NCI-H1930 (cell line): Measurements from ENCODE around the gene CDH18.
"Not testable (repeated sequence)": the region's sequence is repeated elsewhere in the genome, so short reads cannot be mapped to it uniquely, and the experiment has no call there.

Source experiments
- DNase-seq, 2 experiments: peaks; one replicate each; lab custom pipeline; 2025; lab: John Stamatoyannopoulos, UW

The CDH18 gene

DNA sequence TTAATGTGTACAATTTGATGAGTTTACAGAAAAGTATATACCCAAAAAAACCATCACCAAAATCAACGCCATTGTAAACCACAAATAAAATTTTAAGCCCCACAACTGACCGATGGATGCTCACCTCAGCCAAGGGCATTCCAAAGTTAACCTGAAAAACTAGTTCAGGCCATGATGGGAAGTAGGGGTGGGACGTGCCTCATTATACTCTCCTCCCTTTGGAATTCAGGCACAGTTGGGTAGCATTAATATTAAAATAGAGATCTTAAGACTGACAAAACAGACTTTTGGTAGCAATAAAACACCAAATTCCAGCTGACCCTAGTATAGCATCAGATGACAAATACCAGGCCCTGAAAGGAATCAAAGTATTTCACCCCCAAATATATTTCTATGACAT lies 129.0 kb downstream of the CDH18 start:
- no peak for DNase-seq

- DNase-seq = no peak
Measured at GRCh38 chr5:19855931-19856330, 132.1 kb downstream of the CDH18 start.

GRCh38 chr5:19855453-19855852 lies 132.5 kb downstream of the CDH18 start:
- DNase-seq = no peak

DNA sequence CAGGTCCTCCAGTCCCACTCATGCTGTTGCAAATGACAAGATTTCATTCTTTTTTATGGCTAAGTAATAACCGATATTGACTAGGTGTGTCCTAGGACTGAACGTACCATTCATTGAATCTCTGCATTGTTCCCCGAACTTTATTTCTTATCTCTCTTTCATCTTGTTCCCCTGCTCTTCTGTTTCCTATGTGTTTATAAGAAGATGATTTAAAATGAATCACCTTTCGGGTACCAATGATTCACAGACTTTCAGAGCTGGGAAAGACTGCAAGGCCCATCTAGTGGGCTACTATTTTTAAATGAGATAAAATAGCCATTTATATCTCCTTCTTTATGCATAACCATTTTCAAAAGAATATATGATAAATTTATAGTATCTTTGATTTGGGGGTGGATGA lies 133.0 kb downstream of the CDH18 start:
- no peak for DNase-seq

GRCh38 chr5:19853616-19854240 lies 134.3 kb downstream of the CDH18 start:
- DNase-seq = no peak

DNA sequence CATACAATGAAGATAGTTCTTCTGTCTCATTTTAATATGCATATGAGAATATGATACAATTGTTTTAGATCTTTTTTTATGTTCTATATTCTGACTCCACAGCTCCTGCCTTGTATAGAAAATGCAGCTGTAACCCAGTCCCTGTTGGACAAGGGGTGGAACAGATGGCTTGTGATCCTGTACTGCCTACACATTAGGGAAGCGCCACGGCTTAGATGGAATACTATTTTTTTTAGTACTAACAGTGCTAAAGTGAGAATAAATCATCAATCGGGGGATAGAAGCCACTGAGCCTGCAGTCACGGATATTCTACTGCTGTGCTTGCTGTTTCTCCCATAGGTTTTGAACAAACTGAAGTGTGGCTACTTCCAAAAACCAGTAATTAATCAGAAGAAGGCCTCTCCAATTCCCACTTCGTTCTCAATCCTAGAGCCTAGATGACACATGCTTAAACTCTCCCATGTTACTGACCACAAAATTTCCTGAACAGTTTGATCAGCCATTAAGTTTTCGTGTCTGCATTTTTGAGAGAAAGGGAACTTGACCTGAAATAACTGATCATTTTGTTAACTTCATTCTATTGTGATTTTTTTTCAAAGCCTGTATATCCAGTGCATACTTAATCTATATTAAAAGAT lies 150.3 kb downstream of the CDH18 start:
- no peak for DNase-seq

- no peak for DNase-seq
Measured at GRCh38 chr5:19835442-19835841, 152.6 kb downstream of the CDH18 start.

- DNase-seq = not testable (repeated sequence)
Measured at GRCh38 chr5:19812720-19813119, 175.3 kb downstream of the CDH18 start.

DNA sequence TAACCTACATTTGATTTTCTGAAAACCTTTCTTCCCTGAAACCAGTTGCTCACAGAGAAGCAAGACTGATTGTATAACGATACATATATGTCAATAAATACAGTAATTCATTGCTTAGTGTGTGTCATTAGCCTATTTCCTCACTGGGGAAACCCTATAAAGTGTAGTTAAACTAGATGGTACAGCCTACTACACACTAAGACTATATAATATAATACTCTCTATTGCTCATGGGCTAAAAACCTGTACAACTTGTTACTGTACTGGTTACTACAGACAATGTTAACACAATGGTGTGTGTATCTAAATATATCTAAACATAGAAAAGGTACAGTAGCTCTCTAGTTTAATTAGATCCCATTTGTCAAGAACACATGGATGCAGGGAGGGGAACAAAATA lies 181.2 kb downstream of the CDH18 start:
- DNase-seq = no peak

DNA sequence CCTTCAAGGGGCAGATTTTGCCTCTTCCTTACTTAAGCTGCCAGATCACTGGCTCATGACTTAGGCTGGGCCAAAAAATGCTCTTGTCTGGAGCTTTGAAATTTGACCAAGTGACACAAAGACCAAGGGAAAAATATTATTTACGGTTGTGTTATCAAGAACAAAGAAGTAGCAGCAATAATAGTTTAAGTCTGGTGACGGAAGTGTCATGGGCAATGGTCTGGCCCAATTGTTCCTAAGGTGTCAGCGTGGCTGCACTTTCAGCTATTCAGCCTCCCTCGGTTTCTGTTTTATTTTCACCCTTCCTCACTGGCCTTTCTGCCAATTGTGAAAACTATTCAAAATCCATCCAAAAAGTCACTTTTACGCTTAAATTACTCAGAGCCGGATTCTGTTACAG lies 185.3 kb downstream of the CDH18 start:
- DNase-seq = no peak

DNA sequence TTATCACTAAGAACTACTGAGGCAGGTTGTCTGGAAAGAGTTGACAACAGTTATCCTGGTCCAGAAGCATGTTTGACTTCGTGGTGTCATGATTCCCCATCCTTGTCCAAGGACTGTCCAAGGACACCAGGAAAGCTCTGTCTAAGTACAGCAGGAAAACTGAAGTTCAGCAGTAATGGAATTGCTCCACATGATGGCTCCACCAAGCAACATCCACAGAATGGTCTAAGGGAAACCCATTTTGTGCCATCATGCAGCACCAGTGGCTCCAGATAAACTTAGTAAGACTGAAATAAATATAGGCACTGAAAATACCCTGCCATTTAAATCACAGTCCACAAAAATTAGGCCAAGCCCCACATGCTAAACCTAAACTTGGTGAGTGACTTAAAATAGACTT lies 192.8 kb downstream of the CDH18 start:
- no peak for DNase-seq

DNA sequence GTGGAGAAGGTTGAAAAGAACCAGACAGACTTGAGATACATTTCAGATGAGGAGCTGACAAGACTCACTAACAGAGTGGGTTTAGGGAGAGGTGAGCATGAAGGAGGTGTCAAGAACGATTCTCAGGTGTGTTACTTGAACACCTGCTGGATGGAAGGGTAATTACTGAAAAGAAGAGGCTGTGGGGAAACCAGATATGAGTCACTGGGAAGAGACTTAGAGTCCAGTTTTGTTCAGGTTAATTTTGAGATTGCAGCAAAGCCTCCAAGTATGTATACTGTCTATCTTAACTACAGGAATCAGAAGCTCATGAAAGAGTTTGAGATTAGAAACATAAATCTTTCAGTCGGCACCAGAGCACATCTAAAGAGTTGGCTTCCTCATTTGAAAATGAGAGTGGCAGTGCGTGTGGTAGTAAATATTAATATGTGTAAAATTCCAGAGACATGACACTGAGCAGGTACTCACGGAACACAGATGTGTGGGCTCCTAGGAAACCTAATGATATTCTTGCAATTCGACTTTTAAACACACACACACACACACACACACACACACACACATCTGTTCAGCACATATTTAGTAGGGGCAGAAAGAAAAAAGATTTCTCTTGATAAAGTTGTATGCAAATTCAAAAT lies 197.1 kb downstream of the CDH18 start:
- no peak for DNase-seq

- no peak for DNase-seq
Measured at GRCh38 chr5:19782566-19782965, 205.4 kb downstream of the CDH18 start.

DNA sequence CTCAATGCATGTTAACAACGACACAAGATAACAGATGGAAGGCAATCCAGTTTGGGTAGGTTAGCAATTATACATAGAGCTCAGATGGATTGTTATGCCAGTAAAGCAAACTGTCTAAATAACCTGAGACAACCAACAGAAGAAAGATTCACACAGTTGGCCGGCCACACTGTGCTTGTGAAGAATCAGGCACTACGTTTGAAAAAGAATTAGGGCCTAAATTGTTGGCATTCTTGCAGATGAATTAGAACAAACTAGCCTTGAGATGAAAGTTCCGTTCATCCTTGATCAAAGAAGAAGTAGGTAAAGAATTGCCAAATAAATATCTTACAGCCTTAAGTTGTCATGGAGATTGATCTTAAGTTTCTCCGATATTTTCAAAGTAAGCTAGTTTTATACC lies 210.6 kb downstream of the CDH18 start:
- DNase-seq = no peak

GRCh38 chr5:19776886-19777285 lies 211.1 kb downstream of the CDH18 start:
- not testable (repeated sequence) for DNase-seq

GRCh38 chr5:19771174-19771835 lies 216.7 kb downstream of the CDH18 start:
- no peak for DNase-seq

DNA sequence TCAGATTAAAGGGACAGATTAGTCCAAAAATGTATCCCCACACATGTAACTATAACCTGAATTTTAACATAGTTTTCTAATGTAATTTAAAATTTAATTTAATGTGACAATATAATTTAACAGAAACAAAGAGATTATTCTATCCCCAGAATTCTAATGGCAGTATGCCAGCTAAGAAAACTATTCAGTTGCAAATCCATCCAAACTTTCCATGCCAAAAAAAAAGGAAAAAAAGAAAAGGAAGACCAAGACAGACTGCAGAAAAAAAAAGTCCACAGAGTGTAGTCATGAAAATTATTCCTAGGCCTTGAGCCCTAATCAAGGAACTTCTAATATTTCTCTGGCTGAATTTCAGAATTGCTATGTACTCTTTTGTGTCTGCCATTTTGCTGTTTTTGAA lies 217.6 kb downstream of the CDH18 start:
- no peak for DNase-seq

DNA sequence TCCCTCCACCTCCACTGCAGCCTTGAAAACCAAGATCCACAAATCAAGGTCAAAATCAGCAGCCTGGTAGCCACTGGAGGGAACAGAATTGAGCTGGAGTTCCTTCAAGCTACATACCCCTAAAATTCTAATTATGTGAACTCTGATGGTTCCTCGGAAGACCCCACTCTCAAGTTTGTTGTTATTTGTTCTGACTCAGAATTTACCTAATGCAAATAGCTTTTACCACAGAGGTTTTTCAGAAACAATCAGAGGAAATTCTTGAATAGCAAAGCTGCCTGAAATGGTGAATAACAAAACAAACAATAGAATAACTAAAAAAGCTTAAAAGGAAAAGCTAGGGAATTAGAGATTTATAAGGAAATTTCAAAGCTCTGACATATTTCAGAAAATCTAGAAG lies 220.0 kb downstream of the CDH18 start:
- no peak for DNase-seq

DNA sequence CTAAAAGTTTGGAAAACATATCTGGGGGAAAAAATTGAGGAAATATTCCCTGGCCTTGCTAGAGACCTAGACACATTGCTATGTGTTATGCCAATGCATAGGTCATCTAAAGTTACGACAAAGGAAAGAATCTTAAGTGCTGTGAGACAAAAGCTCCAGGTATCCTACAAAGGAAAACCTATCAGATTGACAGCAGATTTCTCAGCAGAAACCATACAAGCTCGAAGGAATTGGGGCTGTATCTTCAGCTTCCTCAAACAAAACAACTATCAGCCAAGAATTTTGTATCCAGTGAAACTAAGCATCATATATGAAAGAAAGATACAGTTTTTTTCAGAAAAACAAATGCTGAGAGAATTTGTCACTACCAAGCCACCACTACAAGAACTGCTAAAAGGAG lies 234.4 kb downstream of the CDH18 start:
- DNase-seq = no peak

DNA sequence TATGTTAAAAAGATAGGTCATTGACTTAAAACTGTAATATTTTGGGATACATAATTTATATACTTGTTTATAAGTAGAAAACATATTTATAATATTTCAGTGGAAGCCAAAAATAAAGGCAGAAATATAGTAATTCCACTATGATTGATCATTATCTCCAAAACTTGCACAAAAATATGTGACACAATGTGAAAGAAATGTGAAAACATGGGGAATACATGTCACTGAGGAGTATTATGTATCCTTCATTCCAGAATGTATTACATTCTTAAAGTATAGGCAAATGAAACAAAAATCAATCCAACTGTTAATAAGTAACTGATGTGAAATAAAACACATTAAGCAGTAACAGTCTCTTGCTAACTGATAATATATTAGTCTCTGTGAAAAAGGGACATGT lies 236.7 kb downstream of the CDH18 start:
- no peak for DNase-seq

GRCh38 chr5:19745247-19745646 lies 242.8 kb downstream of the CDH18 start:
- no peak for DNase-seq

- DNase-seq = no peak
Measured at GRCh38 chr5:19739671-19740070, 248.3 kb downstream of the CDH18 start.

DNA sequence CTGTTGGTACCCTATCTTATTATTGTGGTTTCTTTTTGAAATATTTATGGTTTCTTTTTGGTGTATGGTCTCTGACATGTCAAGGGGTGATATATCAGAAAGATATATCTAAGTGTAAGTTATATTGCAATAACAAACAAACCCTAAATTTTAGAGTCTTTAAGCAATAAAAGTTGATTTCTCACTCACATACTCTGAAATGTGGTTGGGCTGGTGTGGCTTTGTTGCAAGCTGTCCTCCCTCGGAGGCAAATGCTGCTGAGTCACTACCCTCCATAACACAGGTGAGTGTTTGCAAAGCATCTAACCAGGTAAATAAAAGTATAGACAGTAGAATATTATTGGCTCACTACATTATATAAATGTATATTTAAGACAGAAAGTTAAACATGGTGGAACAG lies 253.2 kb downstream of the CDH18 start:
- DNase-seq = no peak
